COLO668 (cell line): ENCODE data around the gene TRIM42.

Experiments
- DNase-seq: peaks from one replicate; lab custom pipeline; 2025; ENCODE audit not compliant: unreplicated experiment; lab: John Stamatoyannopoulos, UW

Gene TRIM42

DNA sequence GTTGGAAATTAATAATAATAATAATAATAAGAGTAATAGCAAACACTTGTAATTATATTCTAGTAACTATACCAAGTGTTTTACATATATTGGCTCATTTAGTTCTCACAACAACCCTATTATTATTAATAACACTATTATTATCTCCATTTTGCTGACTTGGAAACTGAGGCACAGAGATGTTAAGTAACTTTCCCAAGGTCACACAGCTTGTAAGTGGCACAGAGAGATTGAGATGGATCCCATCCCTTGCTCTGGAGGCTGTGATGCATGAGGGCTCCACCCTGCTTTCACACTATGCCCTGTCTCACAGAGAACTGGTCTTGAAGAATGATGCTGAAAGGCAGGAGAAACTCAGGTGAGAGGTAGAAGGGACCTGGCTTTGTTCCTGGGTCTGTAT lies 31.9 kb downstream of the TRIM42 start:
- no peak for DNase-seq

DNA sequence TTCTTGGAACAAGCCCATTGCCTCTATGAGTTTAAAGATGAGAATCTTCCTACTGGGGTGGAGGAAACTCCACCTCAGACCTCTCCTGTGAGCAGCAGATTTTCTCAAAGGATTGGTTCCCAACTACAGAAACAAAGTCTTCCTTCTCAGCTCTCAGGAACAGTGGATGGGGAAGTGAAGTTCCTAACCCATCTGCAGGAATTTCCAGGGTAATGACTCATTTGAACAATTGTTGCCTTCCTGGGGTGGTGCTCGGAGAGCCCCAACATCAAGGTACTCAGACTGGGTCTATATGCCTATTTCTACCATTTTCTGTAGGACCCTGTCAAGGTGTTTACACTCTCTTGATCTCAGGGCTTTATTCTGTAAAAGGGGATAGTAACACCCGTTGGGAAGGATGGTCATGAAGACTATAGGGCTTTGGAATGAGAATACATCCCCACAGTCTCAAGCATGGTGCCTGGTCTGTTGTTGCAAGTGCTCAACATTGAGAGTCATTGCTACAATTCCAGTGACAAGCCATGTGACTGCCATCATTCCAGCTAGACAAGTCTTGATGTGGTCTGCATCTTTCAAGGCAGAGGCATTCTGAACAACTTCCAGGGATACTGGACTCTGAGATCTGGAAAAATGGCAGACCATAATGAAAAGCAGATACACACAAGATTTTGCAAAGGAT lies 33.0 kb downstream of the TRIM42 start:
- no peak for DNase-seq

DNA sequence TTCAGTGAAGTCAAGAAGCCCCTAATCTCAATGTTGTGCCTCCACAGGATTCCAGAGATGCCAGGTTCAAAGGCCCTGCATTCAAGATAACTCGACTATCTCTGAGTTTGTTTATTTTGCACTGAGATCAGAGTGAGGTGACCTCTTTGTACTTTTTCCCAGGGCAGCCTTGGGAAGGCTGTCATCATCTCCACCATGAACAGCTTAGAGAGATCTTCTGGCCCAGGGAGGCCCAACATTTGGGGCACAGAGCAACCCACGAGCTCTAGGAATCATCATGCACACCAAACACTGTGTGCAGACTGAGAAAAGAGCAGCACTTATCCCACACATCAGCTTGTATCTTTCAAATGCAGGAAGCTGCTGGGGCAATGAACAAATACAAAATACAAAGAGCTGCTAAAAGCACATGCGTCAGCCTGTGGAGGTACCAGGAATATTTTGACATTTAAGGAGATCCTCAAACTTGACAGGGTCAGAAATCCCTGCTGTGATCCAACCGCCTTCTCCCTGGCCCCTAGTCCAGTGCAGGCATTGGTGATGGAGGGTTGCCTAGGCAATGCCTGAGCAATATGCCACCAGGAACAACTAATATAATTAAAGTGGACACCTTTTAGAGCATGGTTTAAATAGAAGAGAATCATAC lies 33.6 kb downstream of the TRIM42 start:
- DNase-seq = no peak

DNA sequence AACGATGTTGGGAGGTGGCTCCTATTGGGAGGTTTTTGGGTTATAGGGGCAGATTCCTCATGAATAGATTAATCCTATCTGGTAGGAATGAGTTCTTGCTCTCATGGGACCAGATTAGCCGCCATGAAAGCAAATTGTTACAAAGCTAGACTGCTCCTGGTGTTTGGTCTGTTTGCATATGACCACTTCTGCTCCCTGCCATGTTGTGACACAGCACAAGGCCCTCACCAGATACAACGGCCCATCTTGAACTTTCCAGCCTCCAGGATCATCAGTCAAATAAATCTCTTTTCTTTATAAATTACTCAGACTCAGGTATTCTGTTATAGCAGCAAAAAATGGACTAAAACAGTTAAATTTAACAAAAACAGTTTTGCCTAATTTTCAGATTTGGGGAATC lies 34.4 kb downstream of the TRIM42 start:
- DNase-seq = no peak

DNA sequence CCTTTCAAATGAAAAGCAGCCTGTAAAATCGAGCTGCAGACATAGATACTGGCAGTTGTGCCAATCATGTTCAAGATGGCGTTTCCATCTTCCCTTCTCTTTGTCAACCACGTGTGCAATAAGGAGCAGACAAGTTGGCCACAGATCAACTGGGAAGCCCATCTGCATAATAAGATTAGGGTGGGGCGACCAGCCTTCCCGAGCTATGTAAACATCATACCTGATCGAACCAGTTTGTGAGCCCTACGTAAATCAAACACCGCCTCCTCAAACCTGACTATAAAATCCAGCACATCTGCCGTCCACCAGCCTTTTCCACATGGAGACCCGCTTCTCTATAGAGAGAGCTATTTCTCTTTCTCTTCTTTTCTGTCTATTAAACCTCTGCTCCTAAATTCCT lies 37.2 kb downstream of the TRIM42 start:
- DNase-seq = peak; percentile 31

DNA sequence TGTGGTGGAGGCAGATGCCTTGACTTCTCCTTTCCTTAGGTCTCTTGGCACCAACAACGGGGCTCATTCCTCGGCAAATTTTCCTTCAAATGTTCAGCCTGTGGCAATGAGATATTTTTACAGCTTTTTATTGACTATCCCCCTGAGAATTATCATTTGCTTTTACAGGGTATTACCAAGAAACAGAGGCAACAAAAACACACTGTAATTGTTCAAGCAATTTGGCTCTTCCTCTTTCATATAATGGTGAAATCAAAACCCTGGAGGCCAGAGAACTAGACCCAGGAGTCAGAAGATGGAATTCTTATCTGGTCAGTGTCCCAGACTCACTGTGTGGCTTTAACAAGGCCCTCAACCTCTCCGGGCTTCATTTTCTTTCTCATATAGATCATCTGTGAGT lies 40.1 kb downstream of the TRIM42 start:
- no peak for DNase-seq

DNA sequence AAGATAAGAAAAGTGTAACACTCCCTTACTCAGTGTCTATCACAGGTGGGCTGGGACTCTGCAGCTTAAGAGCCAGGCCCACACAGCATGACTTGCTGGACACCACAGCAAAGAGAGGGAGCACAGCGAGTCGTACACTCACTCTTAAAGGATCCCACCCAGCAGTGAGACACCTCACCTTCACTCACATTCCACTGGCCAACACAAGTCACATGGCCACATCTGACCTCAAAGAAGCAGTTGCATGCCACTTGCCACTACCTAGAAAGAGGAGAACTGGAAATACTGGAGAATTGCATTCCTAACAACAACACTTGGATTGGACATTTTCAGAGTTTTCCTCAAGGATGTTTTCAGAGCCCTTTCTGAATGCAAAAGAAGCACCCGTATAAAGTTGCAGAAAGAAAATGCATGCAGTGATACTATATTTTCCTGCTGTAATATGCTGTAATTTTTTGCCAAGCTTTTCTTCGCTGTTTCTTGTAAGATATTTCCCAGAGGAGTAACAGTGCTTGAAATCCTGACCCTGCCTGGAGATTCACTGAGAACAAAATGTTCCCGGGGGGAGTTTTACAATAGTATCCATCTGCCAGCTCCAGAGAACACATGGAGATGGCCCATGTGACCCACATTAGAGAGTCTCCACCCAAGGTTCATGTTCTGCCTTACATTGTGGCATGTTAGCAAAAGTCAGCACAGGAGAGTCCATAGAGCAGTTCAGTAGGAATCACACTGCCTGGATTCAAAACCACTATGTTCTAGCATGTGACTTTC lies 42.2 kb downstream of the TRIM42 start:
- DNase-seq = no peak

DNA sequence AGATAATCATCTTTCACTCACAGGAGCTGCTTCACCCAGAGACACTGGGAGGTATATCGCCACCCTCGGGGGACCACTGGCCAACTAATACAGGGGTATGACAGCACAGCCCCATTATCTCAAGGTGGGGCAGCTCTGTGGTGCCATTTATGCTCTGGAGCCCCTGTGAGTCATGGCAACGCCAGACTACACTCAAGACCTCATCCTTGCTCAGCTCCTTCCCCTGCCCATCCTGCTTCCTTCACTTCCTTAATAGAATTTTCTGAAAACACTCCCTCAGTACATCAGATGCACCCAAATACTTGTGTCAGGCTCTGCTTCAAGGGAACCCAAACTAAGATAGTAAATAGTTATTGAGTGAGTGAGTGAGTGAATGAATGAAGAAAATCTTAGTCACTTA lies 45.7 kb downstream of the TRIM42 start:
- DNase-seq = no peak

DNA sequence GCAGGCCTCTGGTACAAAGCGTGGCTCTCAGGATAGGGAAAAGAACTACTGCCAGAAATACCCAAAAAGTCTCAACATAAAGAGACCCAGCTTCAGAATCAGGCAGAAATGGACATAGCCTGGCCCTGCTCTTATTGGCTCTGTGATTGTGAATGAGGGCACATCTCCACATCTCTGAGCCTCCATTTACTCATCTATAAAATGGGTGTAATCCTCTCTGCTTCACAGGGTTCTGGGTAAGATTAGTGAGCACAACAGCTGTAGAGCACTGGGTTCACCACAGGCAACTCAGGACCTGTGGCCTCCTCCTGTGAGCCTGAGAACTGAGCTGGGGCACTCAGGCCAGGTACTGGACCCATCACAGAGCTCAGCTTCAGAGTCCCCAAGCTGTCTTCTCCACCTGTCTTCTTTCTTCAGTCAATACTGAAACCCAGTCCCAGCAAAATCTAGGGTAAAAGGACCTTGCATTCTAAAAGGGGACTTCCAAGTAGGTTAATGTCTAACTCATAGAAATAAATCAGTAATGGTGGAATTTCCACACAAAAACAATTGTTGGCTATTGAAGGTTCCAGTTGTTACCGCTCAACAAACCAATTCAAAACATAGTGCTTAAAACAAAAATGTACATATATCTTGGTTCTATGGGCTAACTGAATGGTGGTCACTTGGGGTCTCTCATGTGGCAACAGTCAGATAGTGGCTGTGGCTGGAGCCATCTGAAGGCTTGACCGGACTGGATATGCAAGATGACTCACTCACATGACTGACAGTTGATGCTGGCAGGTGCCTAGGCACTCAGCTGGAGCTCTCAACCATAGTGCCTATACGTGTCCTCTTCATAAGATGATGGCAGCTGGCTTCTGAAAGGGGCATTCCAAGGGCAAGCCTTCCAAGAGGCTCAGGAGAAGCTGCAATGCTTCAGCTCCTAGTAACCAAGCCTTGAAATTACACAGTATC lies 47.3 kb downstream of the TRIM42 start:
- DNase-seq = peak; percentile 4

DNA sequence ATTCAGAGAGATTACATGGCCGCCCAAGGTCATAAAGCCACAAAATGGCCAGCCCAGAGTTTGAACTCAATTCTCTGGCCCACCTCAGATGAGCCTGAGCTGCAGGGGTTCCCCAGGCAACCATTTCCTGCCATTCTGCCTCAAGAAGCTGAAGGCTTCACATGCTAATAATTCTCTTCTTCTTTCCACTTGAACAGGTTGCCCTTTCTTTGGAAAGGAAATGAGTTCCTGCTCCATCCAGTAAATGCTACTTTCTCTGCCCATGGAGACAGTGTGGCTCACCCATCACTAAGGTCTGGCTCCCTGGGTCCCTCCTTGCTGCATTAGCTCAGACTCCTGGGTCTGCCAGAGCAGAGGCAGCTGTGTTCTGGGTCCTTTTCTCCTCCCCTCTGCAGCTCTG lies 48.2 kb downstream of the TRIM42 start:
- no peak for DNase-seq

DNA sequence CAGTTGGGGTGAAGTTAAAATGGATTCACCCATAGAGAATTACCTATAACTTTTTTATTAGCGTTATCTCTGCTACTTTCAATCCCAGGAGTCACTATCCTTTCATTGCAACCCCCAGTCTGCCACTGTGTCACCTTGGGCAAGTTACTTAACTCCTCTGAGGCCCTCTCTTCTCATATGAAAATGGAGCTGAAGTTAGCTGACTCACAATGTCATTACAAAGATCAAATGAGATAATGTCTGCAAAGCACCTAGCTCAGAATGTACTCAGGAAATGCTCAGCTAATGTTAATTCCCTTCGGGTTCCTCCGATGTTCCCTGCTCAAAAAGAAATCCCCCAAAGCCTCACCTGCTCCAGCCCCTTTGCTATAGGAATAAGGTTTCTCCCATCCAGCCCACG lies 50.0 kb downstream of the TRIM42 start:
- DNase-seq = no peak

DNA sequence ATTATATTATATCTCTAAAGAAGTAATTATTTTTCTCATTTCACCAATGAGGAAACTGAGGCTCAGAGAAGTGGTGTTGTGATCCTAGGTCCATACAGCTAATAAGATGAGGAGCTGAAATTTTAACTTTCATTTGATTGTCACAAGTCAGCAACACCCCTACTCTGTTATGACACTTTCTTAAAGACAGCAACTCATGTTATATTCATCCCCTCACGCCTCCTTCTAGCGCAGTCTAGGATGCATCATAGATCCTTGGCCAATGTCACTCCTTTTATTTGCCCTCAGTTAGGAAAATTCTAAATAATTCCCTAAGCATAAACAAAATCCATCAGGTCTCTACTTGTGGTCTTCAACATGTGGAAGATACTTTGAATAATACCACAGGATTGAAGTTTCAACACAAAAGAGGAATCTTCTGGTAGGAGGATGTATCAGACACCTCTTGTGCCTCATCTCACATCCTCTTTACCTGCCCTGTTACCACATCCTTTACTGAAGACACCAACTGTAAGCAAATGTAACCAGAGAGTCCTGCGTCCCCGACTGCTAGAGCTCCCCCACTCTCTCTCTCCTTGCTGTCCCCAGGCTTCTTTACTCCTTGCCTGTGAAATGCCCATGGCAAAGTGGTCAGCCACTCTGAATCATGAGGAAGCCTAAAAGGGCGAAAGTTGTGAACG lies 53.7 kb downstream of the TRIM42 start:
- no peak for DNase-seq

DNA sequence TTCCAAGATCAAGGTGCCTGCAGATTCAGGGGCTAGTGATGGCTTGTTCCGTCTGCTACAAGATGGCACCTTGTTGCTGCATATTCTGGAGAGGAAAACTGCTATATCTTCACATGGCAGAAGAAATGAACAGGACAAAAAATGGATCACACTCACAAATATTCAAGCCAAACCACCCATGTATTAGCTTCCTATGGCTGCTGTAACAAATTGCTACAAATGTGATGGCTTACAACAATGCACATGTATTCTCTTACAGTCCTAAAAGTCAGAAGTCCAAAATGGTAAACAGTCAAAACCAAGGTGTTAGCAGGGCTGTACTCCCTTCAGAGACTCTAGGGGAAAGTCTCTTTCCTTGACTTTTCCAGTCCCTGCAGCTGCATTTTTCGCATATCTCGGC lies 55.8 kb downstream of the TRIM42 start:
- no peak for DNase-seq

DNA sequence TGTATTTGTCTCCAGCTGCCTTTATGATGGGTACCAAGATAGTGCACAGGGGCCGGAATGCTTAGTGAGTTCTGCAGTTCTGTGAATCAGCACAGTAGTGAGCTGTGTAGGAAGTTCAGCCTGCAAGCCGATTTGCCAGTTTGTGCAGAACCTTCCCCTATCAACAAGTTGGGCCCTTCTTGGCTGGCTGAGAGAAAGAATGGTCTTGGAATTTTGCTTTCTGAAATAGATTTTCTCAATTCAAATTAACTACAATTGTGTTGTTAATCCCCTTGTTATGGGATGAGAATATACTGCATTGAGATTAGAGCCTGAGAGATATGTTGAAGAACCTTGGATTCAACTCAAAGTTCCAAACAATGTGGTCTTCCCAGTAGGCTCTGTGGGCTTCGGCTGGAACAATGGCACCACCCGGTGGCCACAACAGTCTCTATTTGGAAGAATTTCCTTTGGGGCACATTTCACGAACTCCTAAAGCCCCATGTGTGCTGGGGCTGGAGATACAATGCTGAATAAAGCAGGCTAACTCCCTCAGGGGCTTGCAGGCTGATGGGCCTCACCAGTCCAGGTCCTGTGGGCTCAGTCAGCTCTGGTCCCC lies 59.1 kb downstream of the TRIM42 start:
- peak; percentile 40 for DNase-seq

DNA sequence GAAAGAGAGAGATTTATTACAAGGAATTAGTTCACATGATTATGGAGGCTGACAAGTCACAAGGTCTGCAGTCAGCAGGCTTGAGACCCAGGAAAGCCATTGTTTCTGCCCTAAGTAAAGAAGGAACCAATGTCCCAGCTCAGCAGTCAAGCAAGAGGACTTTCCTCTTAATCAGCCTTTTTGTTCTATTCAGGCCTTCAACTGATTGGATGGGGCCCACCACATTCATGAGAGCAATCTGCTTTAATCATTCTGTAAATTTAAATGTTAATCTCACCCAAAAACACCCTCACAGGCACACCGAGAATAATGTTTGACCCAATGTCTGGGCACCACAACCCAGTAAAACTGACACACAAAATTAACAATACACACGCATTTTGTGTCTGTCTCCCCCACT lies 64.3 kb downstream of the TRIM42 start:
- no peak for DNase-seq

DNA sequence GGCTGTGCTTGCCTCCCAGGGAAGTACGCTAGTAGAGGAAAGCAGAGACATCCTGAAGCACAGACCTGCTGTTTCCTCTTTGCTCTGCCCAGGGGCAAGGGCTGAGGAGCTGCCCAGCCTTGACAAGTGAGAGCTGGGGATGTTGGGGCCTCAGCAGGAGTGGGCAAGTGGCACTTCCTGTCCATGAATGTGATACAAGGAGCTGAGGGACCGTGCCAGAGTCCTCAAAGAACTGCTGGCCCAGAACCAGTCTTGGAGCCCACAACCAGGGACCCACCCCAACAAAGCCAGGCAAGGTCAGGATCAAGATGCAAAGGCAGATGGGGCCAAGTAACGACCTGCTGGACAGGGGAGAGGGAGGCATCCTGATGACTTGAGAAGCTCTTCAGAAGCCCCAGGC lies 70.3 kb downstream of the TRIM42 start:
- no peak for DNase-seq

DNA sequence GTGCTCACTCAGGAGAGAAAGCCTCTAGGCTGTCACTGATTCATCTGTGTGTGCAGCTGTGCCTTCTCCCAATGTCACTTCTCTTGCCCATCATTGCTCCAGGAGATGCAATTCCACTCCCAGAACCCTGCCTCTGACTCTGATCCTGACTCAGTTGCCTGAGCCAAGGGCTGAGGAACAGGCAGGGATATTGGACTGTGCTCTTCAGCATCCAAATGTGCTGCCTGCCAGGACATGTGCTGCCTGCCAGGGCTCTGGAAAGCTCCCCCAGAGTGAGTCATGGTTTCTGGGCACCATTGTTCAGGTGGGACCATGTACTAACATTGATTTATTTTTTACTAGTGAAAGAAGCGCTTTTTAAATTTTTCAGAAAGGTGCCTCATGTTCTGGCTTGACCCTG lies 71.0 kb downstream of the TRIM42 start:
- no peak for DNase-seq
